ENCODE results near the gene RTF1. TPM values are rescaled to one million over a fixed set of nuclear protein-coding genes. Genes with fewer than 3 reads are reported as not detected.

Gene RTF1
- total RNA-seq, 2 experiments from 2014 or later: 28.6 to 46.9 TPM

- BruUV-seq (replicated peaks): no TSS peak
- Histone ChIP-seq H4K20me1 (ENCODE audit: insufficient read depth, low read length) (no peaks in the 10 kb centered on the region), H3K4me1 (ENCODE audit: insufficient read depth, low read length, poor library complexity, severe bottlenecking) (no peaks in the 10 kb centered on the region), H3K4me3 (ENCODE audit: low read depth, low read length, poor library complexity, severe bottlenecking) (no peak overlapping the region), H3K27ac (ENCODE audit: low read depth, low read length, poor library complexity, severe bottlenecking) (no peak overlapping the region), H3K36me3 (ENCODE audit: insufficient read depth, low read length) (no peaks in the 10 kb centered on the region), H3K79me2 (ENCODE audit: insufficient read depth, low read depth, low read length) (no peaks in the 10 kb centered on the region), H2AFZ (ENCODE audit: low read length) (no peak overlapping the region), H3K9me3 (ENCODE audit: low read length) (no peaks in the 10 kb centered on the region), H3K4me2 (ENCODE audit: low read length) (no peak overlapping the region), H3K9me2 (ENCODE audit: insufficient read depth, low read length) (no peaks in the 10 kb centered on the region)
- no peak for DNase-seq (ENCODE audit: low spot score)
- CTCF ChIA-PET (ENCODE audit: unreplicated experiment): no interaction called here
- POLR2A ChIA-PET: no interaction called here
- TF ChIP-seq CTCF (conservative IDR thresholded peaks at IDR 0.05; ENCODE audit: low read length) (no peak), EZH2phosphoT487 (IDR thresholded peaks at IDR 0.05; ENCODE audit: borderline replicate concordance, low read depth, low read length) (no peak)
- intact Hi-C loops (cut with micrococcal nuclease; ENCODE audit: unreplicated experiment): no loop called here
These were observed 95.0 kb downstream of the RTF1 start for GRCh38 chr15:41511899-41512369.

GRCh38 chr15:41512512-41512939 is 95.6 kb downstream of the RTF1 start:
- H3K9me3 ChIP-seq (ENCODE audit: low read length): no peaks in the 10 kb centered on the region

More at GRCh38 chr15:41512512-41512939, 95.6 kb downstream of the RTF1 start:
- H3K4me2 ChIP-seq (ENCODE audit: low read length): no peak overlapping the region
- H2AFZ ChIP-seq (ENCODE audit: low read length): no peak overlapping the region
- H3K79me2 ChIP-seq (ENCODE audit: insufficient read depth, low read depth, low read length): no peaks in the 10 kb centered on the region
- no peak overlapping the region for H3K27ac ChIP-seq (ENCODE audit: low read depth, low read length, poor library complexity, severe bottlenecking)
- no peak overlapping the region for H3K4me3 ChIP-seq (ENCODE audit: low read depth, low read length, poor library complexity, severe bottlenecking)
- intact Hi-C loops (cut with micrococcal nuclease; ENCODE audit: unreplicated experiment): no loop called here
- TF ChIP-seq EZH2phosphoT487 (IDR thresholded peaks at IDR 0.05; ENCODE audit: borderline replicate concordance, low read depth, low read length) (no peak), CTCF (conservative IDR thresholded peaks at IDR 0.05; ENCODE audit: low read length) (no peak)
- CTCF ChIA-PET (ENCODE audit: unreplicated experiment): no interaction called here
- H3K36me3 ChIP-seq (ENCODE audit: insufficient read depth, low read length): no peaks in the 10 kb centered on the region
- H4K20me1 ChIP-seq (ENCODE audit: insufficient read depth, low read length): no peaks in the 10 kb centered on the region
- H3K9me2 ChIP-seq (ENCODE audit: insufficient read depth, low read length): no peaks in the 10 kb centered on the region
- no TSS peak for BruUV-seq (replicated peaks)
- H3K4me1 ChIP-seq (ENCODE audit: insufficient read depth, low read length, poor library complexity, severe bottlenecking): no peaks in the 10 kb centered on the region
- POLR2A ChIA-PET: no interaction called here
- no peak for DNase-seq (ENCODE audit: low spot score)
